Endothelial cell of umbilical vein (primary cell): Measurements from ENCODE around the gene TBX2.

Experiments
- CTCF ChIP-seq, 2 donors: IDR thresholded peaks; 1 replicate in 1 of 2; 2 replicates in 1 of 2; pipeline ENCODE4 v1.5.1; 2011; ENCODE audit warnings: low read length in 2 of 2, mild to moderate bottlenecking in 2 of 2, moderate library complexity in 2 of 2, control low read depth in 1 of 2, inconsistent platforms in 1 of 2, low read depth in 1 of 2; ENCODE audit not compliant: insufficient read depth in 1 of 2; ENCODE audit errors: extremely low read depth in 1 of 2
- EZH2 ChIP-seq: IDR thresholded peaks from 2 replicates; pipeline ENCODE4 v1.6.1; 2012; ENCODE audit warnings: borderline replicate concordance, low read depth, mild to moderate bottlenecking, moderate library complexity, low read length, inconsistent platforms; ENCODE audit not compliant: severe bottlenecking
- MYC ChIP-seq: IDR thresholded peaks from one replicate; pipeline ENCODE4 v1.6.1; 2011; ENCODE audit warnings: mild to moderate bottlenecking, low read depth, low read length
- POLR2A ChIP-seq: IDR thresholded peaks from 2 replicates; pipeline ENCODE4 v1.6.1; 2012; ENCODE audit warnings: low read depth, mild to moderate bottlenecking, control low read depth, low read length
- POLR2AphosphoS5 ChIP-seq: IDR thresholded peaks from 2 replicates; pipeline ENCODE4 v1.6.1; 2012; ENCODE audit warnings: low read depth, mild to moderate bottlenecking, control low read depth, low read length, moderate library complexity; ENCODE audit not compliant: insufficient read depth

- TF ChIP-seq CTCF (IDR thresholded peaks at IDR 0.05; ENCODE audit: extremely low read depth in 1 of 2, insufficient read depth in 1 of 2, low read depth in 1 of 2, low read length in 2 of 2): no peak
- TF ChIP-seq POLR2A: no peak
- no peak for TF ChIP-seq MYC
- no peak for TF ChIP-seq EZH2
- no peak for TF ChIP-seq POLR2AphosphoS5
Observed at GRCh38 chr17:61397086-61397842, 2.4 kb upstream of the TBX2 start.
